IPS DF 4.7 (cell line): ENCODE results near the gene ASCC2.
"Not testable (repeated sequence)": the region's sequence is repeated elsewhere in the genome, so short reads cannot be mapped to it uniquely, and the experiment has no call there.

Experiments
- DNase-seq: peaks from one replicate; pipeline ENCODE4 v3.0.0-alpha.2; 2013; ENCODE audit warnings: low spot score; ENCODE audit errors: extremely low read depth

The ASCC2 gene, protein sequence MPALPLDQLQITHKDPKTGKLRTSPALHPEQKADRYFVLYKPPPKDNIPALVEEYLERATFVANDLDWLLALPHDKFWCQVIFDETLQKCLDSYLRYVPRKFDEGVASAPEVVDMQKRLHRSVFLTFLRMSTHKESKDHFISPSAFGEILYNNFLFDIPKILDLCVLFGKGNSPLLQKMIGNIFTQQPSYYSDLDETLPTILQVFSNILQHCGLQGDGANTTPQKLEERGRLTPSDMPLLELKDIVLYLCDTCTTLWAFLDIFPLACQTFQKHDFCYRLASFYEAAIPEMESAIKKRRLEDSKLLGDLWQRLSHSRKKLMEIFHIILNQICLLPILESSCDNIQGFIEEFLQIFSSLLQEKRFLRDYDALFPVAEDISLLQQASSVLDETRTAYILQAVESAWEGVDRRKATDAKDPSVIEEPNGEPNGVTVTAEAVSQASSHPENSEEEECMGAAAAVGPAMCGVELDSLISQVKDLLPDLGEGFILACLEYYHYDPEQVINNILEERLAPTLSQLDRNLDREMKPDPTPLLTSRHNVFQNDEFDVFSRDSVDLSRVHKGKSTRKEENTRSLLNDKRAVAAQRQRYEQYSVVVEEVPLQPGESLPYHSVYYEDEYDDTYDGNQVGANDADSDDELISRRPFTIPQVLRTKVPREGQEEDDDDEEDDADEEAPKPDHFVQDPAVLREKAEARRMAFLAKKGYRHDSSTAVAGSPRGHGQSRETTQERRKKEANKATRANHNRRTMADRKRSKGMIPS

DNA sequence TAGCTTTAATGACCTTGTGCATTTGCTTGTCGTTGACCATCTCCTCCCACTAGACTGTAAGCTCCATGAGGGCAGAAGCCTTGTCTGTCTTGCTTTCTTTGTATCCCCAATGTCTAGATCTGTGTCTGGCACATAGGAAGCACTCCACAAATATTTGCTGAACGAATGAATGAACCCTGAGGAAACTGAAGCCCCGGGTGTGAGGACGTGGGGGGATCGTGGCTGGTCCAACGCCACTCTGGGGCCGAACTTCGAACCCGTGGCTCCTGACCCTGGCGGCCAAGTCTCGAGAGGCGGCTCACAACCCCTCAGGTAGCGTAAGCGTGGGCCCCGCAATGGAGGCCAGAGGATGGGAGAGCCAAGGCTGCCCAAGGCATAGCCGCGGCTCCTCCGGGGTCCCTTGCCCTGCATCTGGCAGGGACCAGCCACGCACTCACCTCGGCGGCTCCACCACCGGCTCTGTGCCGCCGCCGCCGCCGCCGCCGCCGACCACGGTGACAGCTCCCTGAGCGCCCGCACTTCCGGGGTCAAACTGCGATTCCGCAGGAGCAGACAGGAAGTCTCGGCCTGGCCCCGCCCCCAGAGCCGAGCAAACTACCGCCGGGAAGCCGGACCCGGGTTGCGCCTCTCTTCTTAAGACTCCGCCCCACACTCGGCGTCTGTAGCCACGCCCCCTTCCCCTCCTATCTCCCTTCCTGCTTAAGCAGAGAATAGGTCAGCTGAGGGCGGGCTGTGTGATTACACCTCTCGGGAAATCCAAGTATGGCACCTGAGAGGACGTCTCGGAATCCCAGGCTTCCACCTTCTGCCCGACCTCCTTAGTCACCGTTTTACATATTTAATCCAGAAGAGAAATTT is at the start of gene ASCC2:
Gene ASCC2, minus strand, starts transcription at position 534 of the 858 bp plus-strand sequence. CDS start 5,949 bp downstream, outside the sequence.
- peak; percentile 93 for DNase-seq

DNA sequence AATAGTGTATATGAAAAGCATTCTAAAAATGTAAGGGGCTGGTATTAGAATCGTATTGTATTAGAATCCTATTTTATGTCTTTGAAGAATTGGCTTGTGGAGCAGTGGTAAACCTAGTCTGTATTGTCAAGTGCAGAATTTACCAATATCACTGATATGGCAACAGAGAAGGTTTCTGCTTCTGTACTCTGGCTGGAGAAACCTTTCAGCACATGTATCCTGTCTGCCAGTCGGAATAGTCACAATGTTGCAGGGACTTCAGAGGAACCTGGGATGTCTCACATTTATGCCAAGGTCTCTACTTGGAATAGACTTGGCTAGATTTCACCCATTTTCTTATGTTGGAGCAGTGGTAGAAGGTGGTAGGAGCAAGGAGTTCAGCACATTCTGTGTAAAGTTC is 49.3 kb upstream of the ASCC2 start:
- no peak for DNase-seq

DNA sequence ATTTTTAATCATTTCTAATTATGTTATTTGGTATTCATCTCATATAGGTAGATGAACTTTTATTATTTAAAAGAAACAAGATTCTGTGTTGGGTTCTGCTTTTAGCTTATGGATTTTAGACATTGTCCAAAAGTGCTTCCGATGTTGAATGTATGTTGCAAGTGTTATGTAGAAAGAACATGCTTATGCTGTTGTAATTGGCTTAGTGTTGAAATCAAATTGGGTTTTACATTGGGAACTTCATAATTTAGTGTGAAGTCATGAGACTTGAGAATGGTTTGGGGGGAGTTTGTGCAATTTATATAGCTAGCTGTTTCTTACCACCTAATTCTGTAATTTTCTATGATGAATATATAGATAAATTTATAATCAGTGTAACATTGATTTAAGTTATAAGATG is 48.5 kb upstream of the ASCC2 start:
- DNase-seq: no peak

DNA sequence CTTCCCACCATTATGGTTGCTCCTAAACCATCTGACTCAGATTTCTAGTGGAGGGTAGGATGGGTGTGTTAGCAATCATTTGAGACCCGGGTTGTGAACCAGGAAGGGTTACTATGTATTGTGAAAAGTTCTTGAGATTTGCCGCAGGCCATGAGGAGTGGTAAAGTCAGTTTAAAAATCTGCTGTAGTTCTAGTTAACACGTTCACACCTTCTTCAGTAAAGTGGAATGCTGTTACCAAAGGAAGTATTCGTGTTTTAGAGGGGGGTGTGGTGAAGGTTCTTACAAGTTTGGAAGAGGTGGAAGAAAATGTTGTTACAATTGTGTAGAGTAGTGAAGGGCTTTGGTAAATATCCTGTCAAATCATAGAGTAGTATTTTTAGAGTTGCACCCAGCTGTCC is 47.5 kb upstream of the ASCC2 start:
- DNase-seq: no peak

DNA sequence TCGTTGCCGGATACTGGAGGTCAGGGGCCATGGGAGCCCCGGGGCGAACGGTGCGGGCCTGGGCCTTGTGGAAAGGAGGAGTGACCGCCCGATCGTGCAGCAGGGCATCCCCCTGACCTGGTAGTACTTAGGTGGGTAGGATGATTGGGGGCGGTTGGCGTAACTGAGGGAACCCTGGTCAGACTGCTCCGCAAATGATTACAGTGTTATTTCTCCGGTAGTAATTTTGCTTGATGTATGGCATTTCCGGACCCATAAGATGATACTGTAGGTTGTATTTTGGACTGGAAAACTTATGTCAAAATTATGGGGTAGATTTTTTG is 45.7 kb upstream of the ASCC2 start:
- DNase-seq: no peak

DNA sequence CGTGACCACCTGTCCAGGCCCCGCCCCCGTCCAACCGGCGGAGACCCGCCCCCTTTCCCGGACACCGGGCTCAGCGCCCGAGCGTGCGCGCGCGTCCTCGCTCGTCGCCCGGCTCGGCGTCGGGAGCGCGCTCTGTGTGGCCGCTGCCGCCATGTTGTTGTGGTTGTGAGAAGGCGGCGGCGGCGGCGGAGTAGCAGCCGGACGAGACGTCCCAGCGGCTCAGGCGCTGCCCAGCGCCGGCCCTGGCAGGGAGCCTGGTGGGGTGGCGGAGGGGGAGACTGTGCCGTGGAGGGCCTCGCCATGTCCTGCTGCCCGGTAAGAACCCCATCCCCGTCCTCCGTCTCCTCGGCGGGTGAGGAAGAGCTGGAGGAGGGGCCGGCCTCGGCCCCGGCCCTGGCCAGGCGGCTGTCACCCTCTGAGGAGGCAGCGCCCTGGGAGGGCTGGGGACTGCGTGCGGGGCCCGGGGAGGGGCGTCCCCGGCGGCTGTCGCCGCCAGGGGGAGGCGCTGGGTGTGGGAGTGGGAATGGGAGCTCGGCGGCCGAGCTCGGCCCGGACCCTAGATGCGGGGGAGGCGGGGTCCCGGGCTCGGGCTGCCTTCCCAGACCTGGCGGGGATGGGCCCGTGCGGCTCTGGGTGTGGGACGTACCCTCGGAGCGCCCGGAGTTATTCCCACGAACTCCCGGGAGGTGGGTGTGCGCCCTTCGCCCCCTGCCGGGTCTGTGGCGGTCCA is 45.1 kb upstream of the ASCC2 start, which contains the start of gene MTMR3:
Gene MTMR3, plus strand, starts transcription at position 130 of the 730 bp plus-strand sequence. CDS start 87,886 bp downstream, outside the sequence.
- DNase-seq: no peak

DNA sequence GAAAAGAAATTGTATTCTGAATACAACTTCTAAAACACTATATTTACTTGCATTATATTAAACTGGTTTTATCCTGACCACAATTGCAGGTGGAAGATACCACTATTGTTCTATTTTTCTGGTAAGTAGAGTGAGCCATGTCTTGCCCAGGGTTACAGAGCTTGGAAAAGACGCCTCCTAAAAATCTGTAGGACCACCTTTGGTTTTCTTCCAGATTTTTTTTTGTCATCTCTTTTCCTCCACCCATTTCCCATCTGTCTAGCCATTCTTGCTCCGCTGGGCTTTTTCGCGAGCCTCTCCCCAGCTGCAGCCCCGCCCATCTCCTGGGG is 44.6 kb upstream of the ASCC2 start:
- no peak for DNase-seq

DNA sequence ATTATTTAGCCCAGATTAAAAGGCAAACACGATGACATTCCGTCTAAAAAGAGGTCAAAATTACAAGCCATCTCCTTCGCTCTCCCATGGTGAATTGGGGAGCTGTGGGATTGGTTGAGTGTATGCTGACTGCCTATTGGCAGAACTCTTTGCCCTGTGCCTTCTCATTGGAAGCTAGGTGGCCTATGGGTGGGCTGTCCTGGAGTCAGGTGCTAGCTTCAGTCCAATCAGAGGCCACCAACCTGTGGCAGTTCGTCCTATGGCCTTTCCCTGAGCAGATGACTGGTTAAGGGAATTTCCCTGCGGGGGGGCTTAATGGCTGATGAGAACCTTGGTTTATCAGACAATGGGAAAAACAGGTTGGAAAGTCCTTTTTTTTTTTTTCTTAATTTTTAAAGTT is 41.7 kb upstream of the ASCC2 start:
- no peak for DNase-seq

DNA sequence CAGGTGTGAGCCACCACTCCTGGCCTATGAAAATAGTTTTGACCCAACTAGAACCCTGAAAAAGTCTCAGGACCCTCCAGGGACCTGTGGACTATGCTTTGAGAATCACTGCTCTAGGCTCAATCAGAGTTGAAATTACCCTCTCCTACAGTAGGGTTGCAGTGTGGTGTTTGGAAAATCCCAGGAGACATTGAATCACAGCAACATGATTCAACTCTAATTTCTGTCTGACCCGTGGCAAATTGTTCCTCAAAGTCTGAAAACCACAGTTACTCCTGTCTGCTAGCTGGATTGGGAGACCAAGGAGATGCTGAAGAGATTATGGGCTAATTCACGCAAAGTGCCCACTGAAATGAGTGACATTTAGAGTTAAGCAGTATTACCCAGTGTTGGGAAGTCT is 39.5 kb upstream of the ASCC2 start:
- DNase-seq: no peak

DNA sequence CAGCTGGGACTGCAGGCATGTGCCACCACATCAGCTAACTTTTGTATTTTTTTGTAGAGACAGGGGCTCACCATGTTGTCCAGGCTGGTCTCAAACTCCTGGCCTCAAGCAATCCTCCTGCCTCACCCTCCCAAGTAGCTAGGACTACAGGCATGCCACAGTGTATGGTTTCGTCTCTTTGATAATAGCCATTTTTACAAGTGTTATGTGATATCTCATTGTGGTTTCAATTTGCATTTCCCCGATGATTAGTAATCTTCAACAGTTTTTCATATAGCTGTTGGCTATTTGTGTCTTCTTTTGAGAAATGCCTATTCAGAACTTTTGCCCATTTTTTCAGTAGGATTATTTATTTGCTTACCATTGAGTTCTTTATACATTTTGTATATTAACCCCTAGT is 35.9 kb upstream of the ASCC2 start:
- DNase-seq: no peak

DNA sequence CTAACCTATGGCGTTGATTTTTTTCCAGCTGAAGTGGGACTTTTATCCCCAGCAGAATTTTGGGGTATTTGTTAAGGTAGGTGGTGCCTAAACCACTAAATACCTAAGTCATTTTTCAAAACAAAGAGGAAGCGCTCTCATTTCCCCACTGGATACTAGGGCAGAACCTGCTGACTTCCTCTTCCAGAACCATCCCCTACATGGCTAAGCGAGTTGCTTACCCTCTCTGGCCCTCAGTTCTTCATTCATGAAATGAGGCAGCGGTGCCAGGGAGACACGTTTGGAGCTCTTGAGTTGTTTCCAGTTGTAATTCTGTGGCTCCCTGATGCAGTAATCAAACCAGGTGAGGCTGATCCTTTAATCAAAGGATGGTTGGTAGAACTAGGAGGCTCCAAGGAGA is 34.9 kb upstream of the ASCC2 start:
- no peak for DNase-seq

DNA sequence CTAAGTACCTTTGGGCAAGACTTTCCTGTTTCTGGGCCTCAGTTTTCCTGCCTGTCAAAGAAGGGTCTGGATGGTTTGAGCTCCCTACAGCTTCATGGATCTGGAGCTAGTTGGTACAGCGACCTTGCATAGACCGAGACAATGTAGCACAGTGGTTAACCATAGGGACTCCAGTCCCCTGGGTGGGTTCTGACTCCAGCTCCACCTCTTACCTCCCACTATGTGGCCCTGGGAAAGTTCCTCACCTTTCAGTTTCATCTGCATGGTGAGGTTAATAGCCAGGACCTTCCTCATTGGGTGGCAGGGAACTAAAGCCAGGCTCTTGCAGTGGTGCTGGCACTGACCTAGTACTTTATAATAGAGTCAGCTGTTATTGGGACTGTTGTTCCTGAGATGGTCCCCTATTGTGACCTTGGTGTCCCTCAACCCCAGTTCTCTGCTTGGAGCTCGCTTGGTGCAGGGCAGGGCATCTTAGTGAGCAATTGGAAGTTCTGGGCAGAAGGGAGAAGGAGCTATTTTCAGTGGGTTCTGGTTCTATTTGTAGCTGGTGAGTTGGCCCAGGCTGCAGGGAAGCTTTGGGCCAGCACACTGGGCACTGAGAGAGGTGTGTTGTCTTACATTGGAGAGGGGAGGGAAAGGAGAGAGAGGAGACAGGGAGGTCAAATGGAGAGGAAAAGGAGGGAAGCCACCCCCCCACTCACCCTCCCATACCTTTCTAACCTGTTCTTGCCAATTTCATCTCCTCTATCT is 34.2 kb upstream of the ASCC2 start:
- no peak for DNase-seq

DNA sequence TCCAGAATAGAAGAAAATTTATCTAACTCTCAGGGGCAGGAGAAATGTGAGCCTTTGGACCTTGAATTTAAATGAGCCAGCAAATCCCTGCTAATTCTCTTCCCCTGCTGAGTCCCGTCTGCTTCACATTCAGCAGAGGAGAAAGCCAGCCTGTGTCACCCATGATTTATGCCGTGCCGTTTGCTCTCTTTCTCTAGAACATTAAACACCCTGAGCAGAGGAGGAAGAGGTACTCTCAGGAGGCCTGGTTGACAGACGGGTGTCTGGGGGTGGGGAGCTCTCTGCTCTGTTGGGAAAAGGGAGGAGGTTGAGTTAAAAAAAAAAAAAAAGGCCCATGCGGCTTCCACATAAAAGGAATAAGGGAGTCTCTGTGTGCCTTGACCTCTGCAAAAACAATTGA is 33.6 kb upstream of the ASCC2 start:
- no peak for DNase-seq

DNA sequence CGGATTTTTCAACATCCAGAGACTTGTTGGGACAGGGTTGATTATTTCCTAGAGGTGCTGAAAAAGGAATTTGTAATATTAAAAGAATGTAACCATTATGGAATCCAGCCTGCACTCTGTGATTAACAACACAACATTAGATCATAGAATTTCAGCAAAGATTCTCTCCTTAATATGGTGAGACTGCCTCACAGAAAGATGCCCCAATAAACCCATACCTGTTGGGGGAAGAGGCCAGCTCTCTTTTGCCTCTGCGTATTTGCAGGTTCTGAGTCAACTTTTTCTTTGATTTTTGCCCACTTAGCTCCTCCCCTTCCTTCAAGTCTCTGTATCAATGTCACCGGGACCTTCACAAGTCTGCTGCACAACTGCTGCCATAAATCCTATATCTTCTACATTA is 32.5 kb upstream of the ASCC2 start:
- DNase-seq: no peak

DNA sequence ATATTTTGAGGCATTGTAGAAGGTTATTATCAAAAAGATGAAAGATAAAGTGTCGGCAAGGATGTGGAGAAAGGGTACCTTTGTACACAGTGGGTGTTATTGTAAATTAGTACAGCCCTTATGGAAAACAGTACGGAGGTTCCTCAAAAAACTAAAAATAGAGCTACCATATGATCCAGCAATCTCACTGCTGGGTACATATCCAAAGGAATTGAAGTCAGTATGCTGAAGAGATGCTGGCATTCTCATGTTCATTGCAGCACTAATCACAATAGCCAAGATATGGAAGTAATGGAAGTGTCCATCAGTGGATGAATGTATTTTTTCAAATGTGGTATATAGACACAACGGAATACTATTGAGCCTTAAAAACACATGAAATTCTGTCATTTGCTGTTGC is 29.8 kb upstream of the ASCC2 start:
- no peak for DNase-seq

DNA sequence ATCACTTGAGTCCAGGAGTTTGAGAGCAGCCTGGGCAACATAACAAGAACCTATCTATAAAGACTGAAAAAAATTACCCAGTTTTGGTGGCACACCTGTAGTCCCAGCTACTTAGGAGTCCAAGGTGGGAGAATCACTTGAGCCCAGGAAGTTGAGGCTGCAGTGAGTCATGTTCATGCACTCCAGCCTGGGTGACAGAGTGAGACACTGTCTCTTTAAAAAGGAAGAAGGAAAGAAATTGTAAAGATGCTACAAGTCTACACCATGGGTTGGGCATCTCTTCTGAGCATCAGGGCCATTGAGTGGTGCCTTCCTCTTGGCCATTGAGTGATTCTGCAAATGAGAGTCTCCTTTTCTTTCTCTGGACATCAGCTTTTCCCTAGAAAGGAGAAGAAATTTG is 29.2 kb upstream of the ASCC2 start:
- DNase-seq: no peak

DNA sequence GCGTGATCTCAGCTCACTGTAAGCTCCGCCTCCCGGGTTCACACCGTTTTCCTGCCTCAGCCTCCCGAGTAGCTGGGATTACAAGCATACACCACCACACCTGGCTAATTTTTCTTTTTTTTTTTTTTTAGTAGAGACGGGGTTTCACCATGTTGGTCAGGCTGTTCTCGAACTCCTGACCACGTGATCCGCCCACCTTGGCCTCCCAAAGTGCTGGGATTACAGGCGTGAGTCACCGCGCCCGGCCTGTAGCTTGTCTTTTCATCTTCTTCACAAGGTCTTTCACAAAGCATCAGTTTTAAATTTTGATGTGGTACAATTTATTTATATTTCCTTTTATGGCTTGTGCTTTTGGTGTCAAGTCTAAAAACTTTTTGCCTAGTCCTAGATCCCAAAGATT is 27.5 kb upstream of the ASCC2 start:
- not testable (repeated sequence) for DNase-seq

DNA sequence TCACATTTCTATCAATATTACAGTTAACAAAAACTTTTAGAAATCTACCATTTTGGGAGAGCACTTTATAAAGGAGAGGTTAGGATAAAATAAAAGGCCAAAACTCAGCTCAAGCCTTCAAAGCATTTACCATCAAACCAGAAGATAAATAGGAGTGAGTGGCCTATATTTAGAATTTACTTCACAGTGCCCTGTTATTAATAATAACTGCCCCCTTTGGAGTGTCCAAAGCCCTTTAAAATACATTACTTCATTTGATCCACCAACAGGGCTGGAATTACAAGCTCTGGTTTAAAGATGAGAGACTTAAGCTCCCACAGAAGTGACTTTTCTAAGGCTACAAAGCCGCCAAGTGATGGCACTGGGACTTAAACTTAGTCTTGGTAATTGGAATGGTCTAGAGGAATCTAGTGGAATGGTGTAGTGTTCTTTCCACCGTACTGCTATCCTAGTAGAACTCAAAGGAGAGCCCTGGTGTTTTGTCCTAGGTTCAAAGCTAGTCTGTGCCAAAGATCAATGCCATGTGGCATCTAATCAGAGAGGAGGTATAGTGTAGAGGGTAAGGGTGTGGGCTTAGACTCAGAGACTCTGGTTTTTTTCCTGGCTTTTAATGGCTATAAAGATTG is 23.7 kb upstream of the ASCC2 start:
- DNase-seq: no peak

DNA sequence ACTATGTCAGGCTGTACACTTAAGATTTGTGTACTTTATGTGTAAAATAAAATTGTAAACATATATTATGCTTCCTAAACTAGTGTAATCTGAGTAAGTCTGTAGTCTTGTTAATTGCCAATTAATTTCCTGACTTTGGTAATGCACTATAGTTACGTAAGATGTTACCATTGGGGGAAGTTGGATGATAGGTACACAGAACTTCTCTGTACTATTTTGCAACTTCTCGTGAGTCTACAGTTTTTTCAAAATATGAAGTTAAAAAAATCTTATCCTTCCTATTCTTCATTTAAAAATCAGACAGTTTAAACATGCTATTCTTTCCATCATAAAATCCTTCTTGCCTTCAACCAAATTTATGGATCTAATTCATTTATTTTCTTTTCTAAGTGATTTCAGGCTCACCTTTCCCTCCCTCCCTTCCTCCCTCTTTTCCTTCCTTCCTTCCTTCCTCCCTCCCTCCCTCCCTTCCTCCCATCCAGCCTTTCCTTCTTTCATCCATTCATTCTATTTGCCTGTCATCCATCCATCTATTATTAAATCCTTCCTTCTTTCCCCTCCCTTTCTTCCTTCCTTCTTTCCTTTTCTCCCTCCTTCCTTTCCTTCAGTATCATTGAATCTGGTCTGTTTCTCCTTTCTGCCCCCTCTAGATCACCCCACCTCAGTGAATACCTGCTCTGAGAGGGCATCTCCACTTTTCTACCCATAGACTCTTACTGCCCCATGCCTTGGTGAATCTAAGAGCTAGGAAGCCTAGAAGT is 22.1 kb upstream of the ASCC2 start:
- DNase-seq: no peak
